Daoy (cell line): ENCODE measurements around the gene CDO1. TPM values are rescaled to one million over a fixed set of nuclear protein-coding genes. Genes with fewer than 3 reads are reported as not detected.
A peak's percentile ranks its signal among the peaks of the same experiment; 100 is the strongest.
"Not testable (repeated sequence)": the region's sequence is repeated elsewhere in the genome, so short reads cannot be mapped to it uniquely, and the experiment has no call there.

Source experiments
- DNase-seq: peaks from one replicate; pipeline ENCODE4 v3.0.0-alpha.2; 2015; ENCODE audit warnings: low read depth
- total RNA-seq: library from RNA; depleted of rRNA; stranded (reverse); fragments of >200 nt; shearing (Covaris generic); gene quantifications from 2 replicates; pipeline ENCODE4 v1.2.3, GENCODE V29; 2014

Gene CDO1
- total RNA-seq, 1 experiment from 2014 or later, result 10.7 TPM

GRCh38 chr5:115829913-115830312 lies 13.5 kb upstream of the CDO1 start:
- no peak for DNase-seq

DNA sequence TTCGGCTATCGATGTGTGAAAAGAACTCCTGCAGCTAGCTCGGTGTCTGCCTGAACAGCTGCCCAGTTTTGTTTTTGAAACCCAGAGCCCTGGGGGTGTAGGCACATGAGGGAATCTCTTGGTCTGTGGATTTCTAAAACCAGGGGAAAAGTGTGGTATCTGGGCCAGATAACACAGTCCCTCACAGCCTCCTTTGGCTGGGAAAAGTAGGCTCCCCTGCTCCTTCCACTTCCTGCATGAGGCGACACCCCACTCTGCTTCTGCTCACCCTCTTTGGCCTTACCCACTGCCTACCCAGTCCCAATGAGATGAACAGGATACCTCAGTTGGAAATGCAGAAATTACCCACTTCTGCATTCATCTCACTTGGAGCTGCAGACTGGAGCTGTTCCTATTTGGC lies 9.5 kb upstream of the CDO1 start:
- DNase-seq, result no peak

- DNase-seq, result not testable (repeated sequence)
Measured at GRCh38 chr5:115824983-115825382, 8.5 kb upstream of the CDO1 start.

GRCh38 chr5:115820846-115821245 lies 4.4 kb upstream of the CDO1 start:
- no peak for DNase-seq

DNA sequence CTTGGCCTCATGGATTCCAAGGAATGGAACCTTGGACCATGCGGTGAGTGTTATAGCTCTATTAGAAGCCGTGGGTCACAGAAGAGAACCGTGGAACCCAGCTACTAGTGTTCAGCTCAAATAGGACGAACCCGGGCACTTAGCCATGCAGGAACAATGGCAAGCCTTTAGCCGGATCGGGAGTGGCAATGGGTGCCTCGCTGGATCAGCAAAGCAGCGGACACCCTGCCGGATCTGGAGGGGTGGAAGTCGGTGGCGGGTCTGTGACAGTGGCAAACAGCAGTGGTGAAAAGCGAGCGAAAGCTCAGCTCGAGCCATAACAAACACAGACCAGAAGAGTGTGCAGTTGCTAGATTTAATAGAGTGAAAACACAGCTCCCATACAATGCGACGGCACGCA lies 2.4 kb upstream of the CDO1 start:
- DNase-seq, result no peak

DNA sequence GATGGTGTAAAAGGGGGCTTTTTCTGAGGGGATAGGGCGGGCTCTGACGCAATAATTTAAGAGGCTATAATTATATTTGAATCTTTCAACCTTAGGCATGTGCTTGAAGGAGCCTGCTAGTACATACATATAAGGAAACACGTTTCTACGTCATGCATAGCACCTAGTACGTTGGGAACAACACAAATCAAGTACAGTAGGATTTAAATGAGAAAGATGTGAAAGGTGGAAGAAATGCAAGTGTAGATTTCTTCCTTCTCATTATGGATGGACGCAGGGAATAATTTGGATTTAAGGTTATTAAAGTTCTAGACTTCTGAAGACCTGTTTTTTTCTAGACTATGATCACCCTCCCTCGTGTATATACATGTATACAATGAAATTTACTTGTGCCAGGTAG lies 927 bp upstream of the CDO1 start:
- no peak for DNase-seq

- DNase-seq, result peak; percentile 25
Measured at GRCh38 chr5:115815693-115816225, 700 bp downstream of the CDO1 start.

GRCh38 chr5:115815006-115815692 lies 1.3 kb downstream of the CDO1 start:
- no peak for DNase-seq

DNA sequence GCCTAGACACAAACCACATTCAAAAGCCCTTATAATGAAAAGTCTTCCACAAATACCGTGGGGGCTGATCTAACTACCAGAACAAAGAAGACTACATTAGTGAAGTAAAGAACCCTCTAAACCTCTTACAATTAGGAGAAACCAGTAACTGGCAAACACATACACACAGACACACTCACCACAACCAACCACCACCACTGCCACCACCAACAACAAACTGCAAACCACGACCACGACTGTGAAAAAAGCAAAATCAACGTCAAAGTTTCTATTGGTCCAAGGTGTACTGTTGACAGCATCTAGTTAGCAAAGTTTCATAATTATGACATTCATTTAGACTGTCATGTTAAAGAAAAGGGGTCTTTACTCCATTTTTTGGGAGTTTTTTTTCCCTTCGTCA lies 2.7 kb downstream of the CDO1 start:
- DNase-seq, result no peak

DNA sequence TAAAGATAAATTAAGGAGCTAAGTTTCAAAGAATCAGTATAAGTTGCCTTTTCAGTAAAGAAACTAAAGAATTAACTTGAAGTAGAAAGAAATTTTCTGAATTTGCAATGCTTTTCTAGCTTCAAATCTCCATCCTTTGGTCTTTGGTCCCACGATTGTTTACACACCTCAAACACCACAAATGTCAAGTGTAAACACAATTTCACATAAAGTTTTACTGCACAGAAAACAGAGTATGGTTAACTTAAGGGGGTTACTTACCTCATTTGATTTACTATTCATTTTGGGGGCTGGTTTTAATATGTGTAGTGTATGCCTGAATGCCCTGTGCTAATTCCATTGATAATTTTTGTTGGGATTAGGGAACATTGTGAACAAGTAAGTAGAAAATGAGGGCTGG lies 4.1 kb downstream of the CDO1 start:
- DNase-seq, result no peak

DNA sequence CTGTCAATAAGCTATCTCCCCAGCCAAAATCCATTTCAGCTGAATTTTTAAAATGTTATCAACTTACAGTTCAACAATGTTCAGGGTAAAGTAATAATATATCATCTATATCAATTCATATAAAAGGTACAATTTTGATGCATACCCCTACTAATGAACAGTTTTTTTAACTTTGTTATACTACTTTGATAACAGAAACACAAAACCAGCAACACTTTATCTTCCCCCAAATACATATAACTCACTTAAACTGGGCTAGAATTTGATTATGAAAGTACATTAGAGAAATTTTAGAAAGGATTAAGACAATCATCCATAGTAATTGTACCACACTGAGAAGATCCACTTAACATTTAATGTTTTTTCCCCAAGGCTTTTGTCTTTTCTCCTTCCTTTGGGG lies 5.1 kb downstream of the CDO1 start:
- DNase-seq, result no peak

- no peak for DNase-seq
Measured at GRCh38 chr5:115810761-115811160, 5.7 kb downstream of the CDO1 start.

GRCh38 chr5:115809946-115810345 lies 6.5 kb downstream of the CDO1 start:
- no peak for DNase-seq

- DNase-seq, result not testable (repeated sequence)
Measured at GRCh38 chr5:115808066-115808465, 8.4 kb downstream of the CDO1 start.

DNA sequence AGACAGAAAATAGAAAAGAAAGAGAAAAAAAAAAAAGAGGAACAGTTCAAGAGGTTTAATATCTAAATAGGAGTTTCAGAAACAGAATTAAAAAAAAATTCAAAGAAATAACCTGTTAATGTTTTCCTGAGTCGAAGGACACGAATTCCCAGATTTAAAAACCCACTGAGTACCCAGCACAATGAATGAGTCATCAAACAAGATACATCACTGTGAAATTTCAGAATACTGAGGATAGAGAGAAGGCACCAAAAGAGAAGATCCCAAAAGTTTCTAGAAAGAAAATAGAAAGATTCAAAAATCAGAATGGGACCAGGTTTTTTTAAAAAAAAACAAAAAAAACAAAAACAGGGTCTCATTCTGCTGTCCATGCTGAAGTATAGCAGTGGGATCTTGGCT lies 8.8 kb downstream of the CDO1 start:
- no peak for DNase-seq

DNA sequence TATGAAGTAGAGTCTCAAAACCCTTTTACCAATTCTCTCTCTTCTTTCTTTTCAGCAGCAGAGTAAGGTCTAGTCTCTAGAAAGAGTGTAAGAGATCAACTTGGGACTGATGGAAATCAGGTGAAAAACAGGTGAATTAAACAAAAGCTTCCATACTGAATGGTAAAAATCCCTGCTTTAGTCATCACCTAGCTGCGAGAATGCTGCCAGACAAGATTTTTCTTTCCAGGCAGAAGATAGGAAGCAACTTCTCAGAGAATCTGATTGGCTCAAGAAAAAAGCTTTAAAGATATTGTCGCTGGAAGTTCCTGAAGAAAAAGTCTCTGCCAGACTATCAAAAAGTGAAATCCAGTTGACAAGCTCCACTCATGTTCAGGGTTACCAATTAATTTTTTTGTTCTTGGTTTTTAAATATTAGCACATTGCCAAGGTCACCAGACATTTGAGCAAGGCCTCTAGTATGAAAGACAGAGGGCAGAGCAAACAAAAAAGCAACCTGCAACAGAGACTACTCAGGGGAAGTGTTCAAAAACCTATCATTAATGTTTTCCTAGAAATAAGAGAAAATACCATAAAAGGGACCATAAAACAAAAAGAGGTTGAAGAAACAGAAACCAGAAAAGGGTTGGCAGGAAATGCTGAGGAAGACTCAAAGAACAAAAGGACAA lies 9.3 kb downstream of the CDO1 start:
- no peak for DNase-seq

DNA sequence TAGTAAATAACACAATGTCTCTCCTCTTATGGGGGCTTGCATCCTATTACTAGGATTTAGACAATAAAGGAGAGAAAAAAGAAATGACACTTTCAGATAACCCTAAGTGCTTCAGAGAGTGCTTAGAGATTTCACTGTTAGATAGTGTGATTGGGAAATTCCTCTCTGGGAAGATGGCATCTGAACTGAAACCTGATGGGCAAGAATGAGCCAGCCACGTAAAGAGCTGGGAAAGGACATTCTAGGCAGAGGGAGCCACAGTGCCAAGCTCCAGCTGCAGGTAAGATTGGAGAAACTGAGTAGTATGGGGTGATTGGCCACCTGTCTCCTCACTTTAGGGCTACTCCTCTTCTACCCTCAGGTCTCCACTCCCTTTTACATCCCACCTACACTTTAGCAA lies 14.5 kb downstream of the CDO1 start:
- DNase-seq, result no peak

GRCh38 chr5:115801152-115801551 lies 15.3 kb downstream of the CDO1 start:
- DNase-seq, result no peak

DNA sequence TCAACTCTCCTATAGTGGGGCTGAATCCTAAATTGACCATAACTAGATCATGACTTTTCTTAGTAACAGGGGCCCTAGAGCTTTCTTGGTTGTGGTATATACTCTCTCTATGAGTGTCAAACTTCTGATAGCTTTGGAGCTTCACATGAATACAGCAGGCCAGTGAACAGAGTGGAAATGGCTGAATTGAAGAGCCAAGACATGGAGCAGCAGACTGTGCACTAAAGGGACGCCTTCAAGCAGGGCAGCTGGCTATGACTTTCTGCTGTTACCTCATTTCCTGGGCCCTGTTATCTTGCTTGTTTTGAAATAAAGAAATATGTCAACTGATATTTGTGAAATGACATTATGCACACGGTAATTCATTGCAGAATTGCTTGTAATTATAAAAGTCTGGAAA lies 16.4 kb downstream of the CDO1 start:
- DNase-seq, result no peak

GRCh38 chr5:115798252-115798651 lies 18.2 kb downstream of the CDO1 start:
- no peak for DNase-seq

DNA sequence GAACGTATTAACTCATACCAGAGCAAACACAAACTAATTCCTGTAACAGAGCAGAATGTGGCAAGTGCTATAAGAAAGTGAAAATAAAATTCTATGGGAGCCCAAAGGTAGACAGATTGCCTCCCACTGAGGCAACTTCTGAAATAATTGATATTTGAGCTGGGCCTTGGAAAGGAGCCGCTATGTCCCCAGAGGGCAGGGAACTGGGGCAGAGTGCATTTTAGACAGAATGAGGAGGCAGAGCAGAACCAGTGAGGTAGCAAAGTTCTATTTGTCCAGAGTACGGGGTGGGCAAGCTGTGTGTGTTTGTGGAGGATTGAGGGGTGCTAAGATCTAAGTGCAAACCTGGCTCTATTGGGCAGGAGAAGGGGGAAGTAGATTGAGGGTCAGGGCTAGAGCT lies 19.8 kb downstream of the CDO1 start:
- DNase-seq, result no peak

- no peak for DNase-seq
Measured at GRCh38 chr5:115795700-115796099, 20.8 kb downstream of the CDO1 start.

- no peak for DNase-seq
Measured at GRCh38 chr5:115788440-115788839, 28.0 kb downstream of the CDO1 start.

DNA sequence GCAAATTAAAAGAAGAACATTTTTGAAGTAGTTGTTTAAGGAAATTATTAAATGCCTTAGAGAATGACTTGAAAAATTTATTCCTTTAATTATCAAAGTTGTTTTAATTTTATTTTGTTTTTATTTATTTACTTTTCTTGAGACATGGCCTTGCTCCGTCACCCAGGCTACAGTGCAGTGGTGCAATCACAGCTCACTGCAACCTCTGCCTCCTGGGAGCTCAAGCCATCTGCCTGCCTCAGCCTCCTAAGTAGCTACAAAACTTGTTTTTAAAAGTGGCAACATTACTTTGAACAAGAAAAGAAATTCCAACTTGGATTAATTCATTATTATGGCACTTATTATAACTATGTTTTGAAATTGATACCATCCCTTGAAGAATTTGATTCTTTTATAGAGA lies 29.0 kb downstream of the CDO1 start:
- no peak for DNase-seq
